ENCODE measurements around the gene BRME1. TPM values are rescaled to one million over a fixed set of nuclear protein-coding genes. Genes with fewer than 3 reads are reported as not detected.

Gene BRME1
- 1 to 10 TPM in 1 of 2 donors, under 1 TPM in 1; 1.00 to 1.4 TPM for total RNA-seq

DNA sequence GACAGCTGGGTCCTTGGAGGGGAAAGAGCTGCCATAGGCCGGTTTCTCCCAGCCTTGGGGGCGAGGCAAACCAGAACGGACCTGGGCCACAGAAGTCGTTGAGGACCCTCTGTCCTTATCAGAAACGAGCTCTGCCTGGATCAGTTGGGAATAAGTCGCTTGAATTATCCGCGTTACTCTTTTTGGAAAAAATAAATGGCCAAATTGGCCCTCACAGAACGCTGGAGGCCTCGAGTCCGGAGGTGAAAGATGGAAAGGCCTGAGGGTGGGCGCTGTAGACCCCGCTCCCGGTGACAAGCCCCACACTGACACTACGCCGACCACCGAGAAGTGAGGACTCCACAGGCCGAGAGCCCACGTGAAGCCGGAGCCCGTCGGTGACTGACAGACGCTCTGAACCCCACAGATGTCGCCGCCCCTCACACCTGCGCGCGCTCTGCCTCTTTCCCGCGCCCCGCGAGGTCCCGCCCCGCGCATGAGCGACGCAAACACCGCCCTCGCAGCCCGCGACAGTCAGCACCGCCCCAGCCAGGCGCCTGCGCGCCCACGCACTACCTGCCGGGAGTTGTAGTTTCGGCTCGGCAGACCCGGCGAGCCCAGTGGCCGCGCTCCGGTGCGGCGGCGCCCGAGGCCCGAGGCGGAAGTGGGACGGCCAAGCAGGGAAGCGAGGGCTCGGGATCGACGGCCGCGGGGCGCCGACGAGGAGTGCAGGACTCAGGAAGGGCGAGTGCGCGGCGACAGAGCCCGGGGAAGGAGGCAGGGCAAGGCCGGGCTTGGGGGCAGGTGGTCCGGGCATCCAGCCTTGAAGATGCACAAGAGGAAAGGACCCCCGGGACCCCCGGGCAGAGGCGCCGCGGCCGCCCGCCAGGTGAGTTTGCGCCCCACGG is at the start of gene BRME1, which contains the start of gene CC2D1A:
Gene BRME1, minus strand, starts transcription at position 484 of the 887 bp plus-strand sequence. CDS start 1,225 bp downstream, outside the sequence.
Gene CC2D1A, plus strand, starts transcription at position 568 of the 887 bp plus-strand sequence. Its CDS starts 241 bp downstream, at position 809.

DNA sequence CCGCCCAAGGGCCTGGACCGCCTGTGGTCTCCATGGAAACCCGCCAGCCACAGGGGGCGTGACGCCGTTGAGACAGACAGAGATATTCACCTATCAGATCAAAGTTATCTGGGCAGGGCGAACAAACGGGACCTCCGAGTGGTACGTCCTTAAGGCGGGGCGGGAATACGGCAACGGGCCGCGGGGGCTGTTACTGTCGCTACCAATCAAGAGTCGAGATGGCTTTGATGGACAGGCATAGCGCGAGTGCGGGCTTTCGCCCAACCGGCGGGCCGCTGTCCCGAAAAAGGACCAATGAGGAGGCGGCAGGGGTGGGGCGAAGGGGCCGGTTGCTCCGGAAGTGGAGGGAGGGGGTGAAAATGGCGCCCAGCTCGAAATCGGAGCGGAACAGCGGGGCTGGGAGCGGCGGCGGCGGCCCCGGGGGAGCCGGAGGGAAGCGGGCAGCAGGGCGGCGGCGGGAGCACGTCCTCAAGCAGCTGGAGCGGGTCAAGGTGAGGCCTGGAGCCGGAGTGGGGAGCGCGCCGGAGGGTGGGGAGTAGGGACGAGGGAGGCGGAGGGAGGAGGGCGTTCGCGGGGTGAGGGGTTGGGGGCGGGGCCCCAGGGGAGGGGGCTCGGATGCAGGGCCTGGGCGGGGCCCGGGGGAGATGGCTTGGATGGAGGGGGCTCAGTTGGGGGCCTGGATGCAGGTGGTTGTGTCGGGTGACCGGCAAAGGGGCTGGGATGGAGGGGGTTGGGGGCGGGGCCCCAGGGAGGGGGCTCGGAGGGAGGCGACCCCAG is 46.4 kb upstream of the BRME1 start, which contains the start of gene DCAF15:
Gene DCAF15, plus strand, starts transcription at position 356 of the 777 bp plus-strand sequence. Its CDS starts 4 bp downstream, at position 360.

DNA sequence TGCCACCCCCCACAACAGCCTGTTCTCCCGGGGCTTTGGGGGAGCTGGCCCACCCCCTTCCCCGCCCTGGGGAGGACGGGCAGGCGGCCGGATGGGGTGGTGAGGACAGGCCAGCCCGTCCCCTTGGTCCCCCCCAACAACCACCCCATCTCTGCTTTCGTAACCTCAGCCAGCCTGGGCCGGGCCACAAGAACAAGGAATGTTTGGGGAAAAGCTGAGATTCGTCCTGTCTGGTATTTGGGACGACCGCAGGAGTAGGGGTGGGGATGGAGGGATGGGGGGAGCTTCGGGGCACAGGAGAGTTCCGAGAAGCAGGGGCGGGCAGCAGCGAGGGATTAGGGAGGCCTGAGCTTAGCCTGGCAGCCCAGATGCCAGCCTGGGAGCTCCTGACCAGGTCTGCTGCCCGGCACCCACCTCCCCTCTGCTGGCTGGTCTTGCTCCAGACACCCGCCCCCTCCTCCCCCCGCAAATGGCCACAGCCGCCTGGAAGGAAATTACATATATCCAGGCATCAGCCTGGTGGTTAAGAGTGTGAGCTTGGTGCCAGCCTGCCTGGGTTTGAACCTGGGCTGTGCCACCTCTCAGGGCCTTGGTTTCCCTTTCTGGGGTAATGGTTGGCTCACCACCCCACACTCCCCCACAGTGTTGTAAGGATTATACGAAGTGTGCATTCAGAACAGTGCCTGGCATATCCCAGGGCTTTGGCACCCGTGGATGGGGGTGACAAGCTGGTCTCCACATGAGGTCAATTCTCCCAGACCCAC is 32.6 kb upstream of the BRME1 start, which contains the start of gene PODNL1:
Gene PODNL1, minus strand, starts transcription at position 117 of the 764 bp plus-strand sequence. CDS start 236 bp downstream, outside the sequence.

DNA sequence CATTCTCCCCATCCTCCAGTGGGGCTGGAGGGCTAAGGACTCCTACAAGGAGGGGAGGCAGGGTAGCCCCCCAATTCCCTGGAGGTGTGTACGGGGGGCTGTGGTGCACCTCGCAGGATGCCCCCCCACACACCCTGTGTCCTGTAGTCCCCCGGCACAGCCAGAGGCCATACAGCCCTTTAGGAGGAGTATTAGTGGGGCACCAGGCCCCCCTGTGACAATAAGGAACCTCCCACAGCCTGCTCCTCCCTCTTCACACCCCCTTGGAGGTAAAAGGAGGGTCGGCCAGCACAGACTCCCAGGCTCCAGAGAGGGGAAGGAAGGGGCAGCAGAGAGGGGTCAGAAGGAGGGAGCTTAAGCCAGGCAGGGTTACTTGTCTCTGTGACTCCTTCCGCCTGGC is 29.1 kb downstream of the BRME1 start, which contains the start of gene NANOS3:
Gene NANOS3, plus strand, starts transcription at position 301 of the 400 bp plus-strand sequence. CDS start 115 bp downstream, outside the sequence.

Small RNA genes lying within 50 kb of the gene (small RNA-seq; reads per million reads assigned to genes)
- gene MIR181C: 9.2 to 13.3 reads per million in 2 donors
- gene MIR181D: 36.7 to 56.0 reads per million in 2 donors

Other genes with a start within 250 kb of the BRME1 start
- 10 to 100 TPM; 36.8 to 37.6 TPM for gene MRI1, start 141.6 kb downstream of the BRME1 start, total RNA-seq
- gene C19orf53, start 131.7 kb downstream of the BRME1 start, total RNA-seq: 10 to 100 TPM; 54.7 to 64.6 TPM
- gene ZSWIM4, start 110.7 kb downstream of the BRME1 start, total RNA-seq: 1 to 10 TPM; 3.3 to 3.4 TPM
- not detected for gene NANOS3, start 29.0 kb downstream of the BRME1 start, total RNA-seq
- gene CC2D1A, start 84 bp upstream of the BRME1 start, total RNA-seq: 10 to 100 TPM; 14.3 to 19.3 TPM
- gene PODNL1, start 32.3 kb upstream of the BRME1 start, total RNA-seq: under 1 TPM; under 0.01 to 0.33 TPM
- 10 to 100 TPM; 12.4 to 16.3 TPM for gene DCAF15, start 46.4 kb upstream of the BRME1 start, total RNA-seq
- gene RFX1, start 100.2 kb upstream of the BRME1 start, total RNA-seq: 1 to 10 TPM; 2.4 to 3.0 TPM
- not detected for gene RLN3, start 122.0 kb upstream of the BRME1 start, total RNA-seq
- 1 to 10 TPM; 4.7 to 4.8 TPM for gene IL27RA, start 125.6 kb upstream of the BRME1 start, total RNA-seq
- gene PALM3, start 156.0 kb upstream of the BRME1 start, total RNA-seq: under 1 TPM; under 0.01 to 0.33 TPM
- under 1 TPM in 1 of 2 donors, not detected in 1; 0.69 TPM for gene MISP3, start 166.7 kb upstream of the BRME1 start, total RNA-seq
- not detected for gene C19orf67, start 179.7 kb upstream of the BRME1 start, total RNA-seq
- gene SAMD1, start 184.6 kb upstream of the BRME1 start, total RNA-seq: 10 to 100 TPM in 1 of 2 donors, 1 to 10 TPM in 1; 7.6 to 16.3 TPM
- 10 to 100 TPM; 41.6 to 54.0 TPM for gene PRKACA, start 211.6 kb upstream of the BRME1 start, total RNA-seq
- gene ASF1B, start 230.5 kb upstream of the BRME1 start, total RNA-seq: 10 to 100 TPM; 12.4 to 33.0 TPM